ENCODE measurements around the gene DENND6B.
"Not testable (repeated sequence)": the region's sequence is repeated elsewhere in the genome, so short reads cannot be mapped to it uniquely, and the experiment has no call there.

DENND6B gene

GRCh38 chr22:50326956-50327710, at the start of gene DENND6B:
Gene DENND6B (minus strand): TSS chr22:50327012. CDS start chr22:50326988, 24 bp downstream.
- in situ Hi-C loops (cut with MboI; ENCODE audit: low sequenced_read_pairs): loop anchor here (5.0 kb wide), 1 partner anchor 50 kb away; no protein-coding TSS in a partner anchor

GRCh38 chr22:50376085-50376651, 49.4 kb upstream of the DENND6B start:
- in situ Hi-C loops (cut with MboI; ENCODE audit: low sequenced_read_pairs): no loop called here

- in situ Hi-C loops (cut with MboI; ENCODE audit: low sequenced_read_pairs): no loop called here
These were observed 44.4 kb upstream of the DENND6B start for GRCh38 chr22:50371101-50371648.

- in situ Hi-C loops (cut with MboI; ENCODE audit: low sequenced_read_pairs): no loop called here
These were observed 41.1 kb upstream of the DENND6B start for GRCh38 chr22:50367778-50368500.

GRCh38 chr22:50363803-50364194, 37.0 kb upstream of the DENND6B start:
- in situ Hi-C loops (cut with MboI; ENCODE audit: low sequenced_read_pairs): not testable (repeated sequence)

GRCh38 chr22:50363166-50363802, 36.5 kb upstream of the DENND6B start:
- in situ Hi-C loops (cut with MboI; ENCODE audit: low sequenced_read_pairs): no loop called here

- in situ Hi-C loops (cut with MboI; ENCODE audit: low sequenced_read_pairs): no loop called here
These were observed 34.9 kb upstream of the DENND6B start for GRCh38 chr22:50361688-50362087.

GRCh38 chr22:50361222-50361621, 34.4 kb upstream of the DENND6B start:
- in situ Hi-C loops (cut with MboI; ENCODE audit: low sequenced_read_pairs): no loop called here

- in situ Hi-C loops (cut with MboI; ENCODE audit: low sequenced_read_pairs): no loop called here
These were observed 33.8 kb upstream of the DENND6B start for GRCh38 chr22:50360578-50360977.

- in situ Hi-C loops (cut with MboI; ENCODE audit: low sequenced_read_pairs): no loop called here
These were observed 30.9 kb upstream of the DENND6B start for GRCh38 chr22:50357756-50358155.

- in situ Hi-C loops (cut with MboI; ENCODE audit: low sequenced_read_pairs): no loop called here
These were observed 30.4 kb upstream of the DENND6B start for GRCh38 chr22:50357222-50357621.

- in situ Hi-C loops (cut with MboI; ENCODE audit: low sequenced_read_pairs): no loop called here
These were observed 29.4 kb upstream of the DENND6B start for GRCh38 chr22:50356186-50356585.

- in situ Hi-C loops (cut with MboI; ENCODE audit: low sequenced_read_pairs): no loop called here
These were observed 21.2 kb upstream of the DENND6B start for GRCh38 chr22:50348058-50348457.

GRCh38 chr22:50347157-50347556, 20.3 kb upstream of the DENND6B start:
- in situ Hi-C loops (cut with MboI; ENCODE audit: low sequenced_read_pairs): no loop called here

- in situ Hi-C loops (cut with MboI; ENCODE audit: low sequenced_read_pairs): no loop called here
These were observed 19.7 kb upstream of the DENND6B start for GRCh38 chr22:50346470-50346869.

GRCh38 chr22:50343541-50343935, 16.7 kb upstream of the DENND6B start:
- in situ Hi-C loops (cut with MboI; ENCODE audit: low sequenced_read_pairs): no loop called here

- in situ Hi-C loops (cut with MboI; ENCODE audit: low sequenced_read_pairs): no loop called here
These were observed 16.1 kb upstream of the DENND6B start, which contains the start of gene PPP6R2 for GRCh38 chr22:50342651-50343540. Gene PPP6R2 (plus strand): TSS chr22:50343327. CDS start chr22:50393909, 50,582 bp downstream.

GRCh38 chr22:50341977-50342650, 15.3 kb upstream of the DENND6B start:
- in situ Hi-C loops (cut with MboI; ENCODE audit: low sequenced_read_pairs): no loop called here
